Trophoblast cell (in vitro differentiated cells and primary cell): ENCODE data around the gene KLHL40.

Source experiments
- DNase-seq, 2 donors: peaks; one replicate each; pipeline ENCODE4 v3.0.0-alpha.2; 2016
- H2AFZ ChIP-seq: 2 replicates; pipeline ENCODE4 v1.6.1; 2013; ENCODE audit warnings: low read length, moderate library complexity, mild to moderate bottlenecking; ENCODE audit not compliant: insufficient read depth, poor library complexity
- H2AK5ac ChIP-seq: 2 replicates; pipeline ENCODE4 v1.6.1; 2013; ENCODE audit warnings: mild to moderate bottlenecking, low read length
- H2BK120ac ChIP-seq: 2 replicates; pipeline ENCODE4 v1.6.1; 2013; ENCODE audit warnings: low read length, mild to moderate bottlenecking, moderate library complexity; ENCODE audit not compliant: insufficient read depth, poor library complexity
- H2BK12ac ChIP-seq: 2 replicates; pipeline ENCODE4 v1.6.1; 2013; ENCODE audit warnings: mild to moderate bottlenecking, low read length, moderate library complexity
- H2BK5ac ChIP-seq: 2 replicates; pipeline ENCODE4 v1.6.1; 2013; ENCODE audit warnings: low read length, low read depth, moderate library complexity, mild to moderate bottlenecking; ENCODE audit not compliant: poor library complexity
- H3K14ac ChIP-seq: 2 replicates; pipeline ENCODE4 v1.6.1; 2013; ENCODE audit warnings: mild to moderate bottlenecking, low read length
- H3K18ac ChIP-seq: 2 replicates; pipeline ENCODE4 v1.6.1; 2013; ENCODE audit warnings: mild to moderate bottlenecking, low read length
- H3K23ac ChIP-seq: 2 replicates; pipeline ENCODE4 v1.6.1; 2013; ENCODE audit warnings: low read length
- H3K27ac ChIP-seq: 2 replicates; pipeline ENCODE4 v1.5.1; 2013; ENCODE audit warnings: low read depth, mild to moderate bottlenecking, inconsistent platforms, low read length, moderate library complexity
- H3K27me3 ChIP-seq: 2 replicates; pipeline ENCODE4 v1.6.1; 2013; ENCODE audit warnings: inconsistent platforms, mild to moderate bottlenecking, low read length, moderate library complexity; ENCODE audit not compliant: insufficient read depth
- H3K36me3 ChIP-seq, 2 experiments: 1 replicate in 1 of 2; 2 replicates in 1 of 2; pipeline ENCODE4 v1.6.1; 2013; ENCODE audit warnings: low read length in 2 of 2, mild to moderate bottlenecking in 2 of 2, moderate library complexity in 1 of 2; ENCODE audit not compliant: insufficient read depth in 2 of 2, control insufficient read depth in 1 of 2
- H3K4ac ChIP-seq: 2 replicates; pipeline ENCODE4 v1.6.1; 2013; ENCODE audit warnings: low read depth, mild to moderate bottlenecking, low read length, moderate library complexity
- H3K4me1 ChIP-seq, 2 experiments: 1 replicate in 1 of 2; 2 replicates in 1 of 2; pipeline ENCODE4 v1.6.1; 2013; ENCODE audit warnings: low read length in 2 of 2, mild to moderate bottlenecking in 2 of 2, moderate library complexity in 1 of 2; ENCODE audit not compliant: insufficient read depth in 2 of 2, control insufficient read depth in 1 of 2
- H3K4me2 ChIP-seq: 2 replicates; pipeline ENCODE4 v1.6.1; 2013; ENCODE audit warnings: inconsistent platforms, mild to moderate bottlenecking, low read length, moderate library complexity
- H3K4me3 ChIP-seq: 2 replicates; pipeline ENCODE4 v1.5.1; 2013; ENCODE audit warnings: mild to moderate bottlenecking, low read depth, low read length, inconsistent platforms
- H3K79me1 ChIP-seq: one replicate; pipeline ENCODE4 v1.6.1; 2013; ENCODE audit warnings: low read length
- H3K79me2 ChIP-seq: 2 replicates; pipeline ENCODE4 v1.6.1; 2013; ENCODE audit warnings: low read length, mild to moderate bottlenecking; ENCODE audit not compliant: control insufficient read depth, insufficient read depth, poor library complexity
- H3K9ac ChIP-seq: 2 replicates; pipeline ENCODE4 v1.6.1; 2013; ENCODE audit warnings: mild to moderate bottlenecking, low read length
- H3K9me3 ChIP-seq: 2 replicates; pipeline ENCODE4 v1.6.1; 2013; ENCODE audit warnings: low read depth, mild to moderate bottlenecking, control low read depth, inconsistent platforms, low read length; ENCODE audit not compliant: insufficient read depth
- H4K12ac ChIP-seq: 2 replicates; pipeline ENCODE4 v1.6.1; 2013; ENCODE audit warnings: low read depth, mild to moderate bottlenecking, low read length, moderate library complexity
- H4K8ac ChIP-seq: 2 replicates; pipeline ENCODE4 v1.6.1; 2013; ENCODE audit warnings: low read depth, mild to moderate bottlenecking, low read length, moderate library complexity
- H4K91ac ChIP-seq: one replicate; pipeline ENCODE4 v1.6.1; 2013; ENCODE audit warnings: low read depth, mild to moderate bottlenecking, low read length, moderate library complexity
- WGBS: extraction: QIAGEN DNeasy Blood & Tissue Kit; methylation state at CpG from one replicate; pipeline ENCODE4 v1.1.7; 2013; ENCODE audit warnings: missing lambda C conversion rate; ENCODE audit not compliant: insufficient read length, insufficient coverage; ENCODE audit errors: extremely low coverage; 5-methylcytosine and 5-hydroxymethylcytosine counted together

Gene KLHL40

GRCh38 chr3:42661593-42662022 lies 23.7 kb upstream of the KLHL40 start:
- Histone ChIP-seq H2BK5ac (no peak overlapping the region), H3K9me3 (no peaks in the 10 kb centered on the region), H2BK120ac (no peak overlapping the region), H3K4me3 (no peak overlapping the region), H2BK12ac (no peak overlapping the region), H3K23ac (no peak overlapping the region), H3K18ac (no peak overlapping the region), H3K79me1 (no peaks in the 10 kb centered on the region), H3K4me1 (no peaks in the 10 kb centered on the region), H3K4ac (no peak overlapping the region), H2AFZ (no peak overlapping the region), H3K27ac (no peak overlapping the region), H3K9ac (no peak overlapping the region), H4K12ac (no peak overlapping the region), H3K14ac (no peak overlapping the region), H4K8ac (no peak overlapping the region), H3K27me3 (no peaks in the 10 kb centered on the region), H3K79me2 (no peaks in the 10 kb centered on the region), H3K36me3 (peaks cover 10 to 23% of the 10 kb centered on the region in 2 experiments), H4K91ac (no peak overlapping the region), H2AK5ac (no peak overlapping the region), H3K4me2 (no peak overlapping the region)
- no CpG with 5 or more reads among the region's 5 CpGs for WGBS
- DNase-seq, result no peak

DNA sequence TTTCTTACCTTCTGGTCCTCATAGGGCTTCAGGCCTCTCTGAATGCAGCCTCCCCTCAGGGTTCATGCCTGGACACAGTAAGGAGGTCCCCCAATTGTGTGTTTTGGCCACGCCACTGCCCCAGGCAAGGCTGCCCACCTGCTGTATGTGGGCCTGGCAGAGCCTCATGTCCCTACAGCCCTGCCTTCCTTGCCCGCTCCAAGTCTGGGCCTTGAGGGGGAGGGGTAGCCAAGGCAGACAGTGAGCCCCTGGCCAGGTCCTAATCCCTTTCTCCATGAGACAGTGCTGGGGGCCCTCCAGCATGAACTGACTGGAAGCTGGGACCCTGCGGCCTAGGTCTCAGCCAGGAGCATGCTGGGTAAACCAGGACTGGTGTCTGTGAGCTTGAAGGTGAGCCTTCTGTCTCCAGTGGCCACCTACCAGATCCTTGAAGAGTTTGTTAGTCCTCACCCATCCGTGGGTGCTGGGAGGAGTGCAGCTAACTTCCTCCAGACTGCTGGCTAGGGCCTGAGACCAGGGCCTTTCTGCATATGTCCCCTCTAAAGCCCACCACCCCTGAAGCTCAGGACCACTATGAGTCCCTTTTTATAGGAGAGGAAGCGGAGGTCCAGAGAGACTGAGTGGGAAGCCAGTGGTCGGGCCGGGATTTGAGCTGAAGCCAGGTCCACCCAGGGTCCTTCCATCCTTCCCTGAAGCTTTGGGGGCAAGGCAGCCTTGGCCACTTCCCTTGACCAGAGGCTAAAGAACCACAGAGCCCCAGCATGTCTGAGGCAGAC lies 23.1 kb upstream of the KLHL40 start:
- Histone ChIP-seq H3K14ac (no peak overlapping the region), H3K4me1 (no peaks in the 10 kb centered on the region), H3K18ac (no peak overlapping the region), H2BK12ac (no peak overlapping the region), H3K27ac (no peak overlapping the region), H2AK5ac (no peak overlapping the region), H3K79me2 (no peaks in the 10 kb centered on the region), H2BK5ac (no peak overlapping the region), H3K36me3 (peaks cover 10 to 23% of the 10 kb centered on the region in 2 experiments), H3K9ac (no peak overlapping the region), H3K79me1 (no peaks in the 10 kb centered on the region), H3K27me3 (no peaks in the 10 kb centered on the region), H4K12ac (no peak overlapping the region), H3K23ac (no peak overlapping the region), H3K4me2 (no peak overlapping the region), H4K8ac (no peak overlapping the region), H2AFZ (no peak overlapping the region), H3K9me3 (no peaks in the 10 kb centered on the region), H3K4me3 (no peak overlapping the region), H2BK120ac (no peak overlapping the region), H3K4ac (no peak overlapping the region), H4K91ac (no peak overlapping the region)
- DNase-seq, result no peak
- no CpG with 5 or more reads among the region's 7 CpGs for WGBS

GRCh38 chr3:42662813-42663535 lies 22.4 kb upstream of the KLHL40 start:
- Histone ChIP-seq H3K79me1 (no peaks in the 10 kb centered on the region), H3K18ac (no peak overlapping the region), H4K8ac (no peak overlapping the region), H3K9me3 (no peaks in the 10 kb centered on the region), H3K4me3 (no peak overlapping the region), H3K27ac (no peak overlapping the region), H3K79me2 (no peaks in the 10 kb centered on the region), H2AK5ac (no peak overlapping the region), H4K91ac (no peak overlapping the region), H3K4me1 (no peaks in the 10 kb centered on the region), H3K4me2 (no peak overlapping the region), H2AFZ (no peak overlapping the region), H2BK12ac (no peak overlapping the region), H3K4ac (no peak overlapping the region), H2BK120ac (no peak overlapping the region), H3K36me3 (peaks cover 10 to 23% of the 10 kb centered on the region in 2 experiments), H3K9ac (no peak overlapping the region), H2BK5ac (no peak overlapping the region), H4K12ac (no peak overlapping the region), H3K23ac (no peak overlapping the region), H3K14ac (no peak overlapping the region), H3K27me3 (no peaks in the 10 kb centered on the region)
- no peak for DNase-seq
- WGBS, result no CpG with 5 or more reads among the region's 12 CpGs

DNA sequence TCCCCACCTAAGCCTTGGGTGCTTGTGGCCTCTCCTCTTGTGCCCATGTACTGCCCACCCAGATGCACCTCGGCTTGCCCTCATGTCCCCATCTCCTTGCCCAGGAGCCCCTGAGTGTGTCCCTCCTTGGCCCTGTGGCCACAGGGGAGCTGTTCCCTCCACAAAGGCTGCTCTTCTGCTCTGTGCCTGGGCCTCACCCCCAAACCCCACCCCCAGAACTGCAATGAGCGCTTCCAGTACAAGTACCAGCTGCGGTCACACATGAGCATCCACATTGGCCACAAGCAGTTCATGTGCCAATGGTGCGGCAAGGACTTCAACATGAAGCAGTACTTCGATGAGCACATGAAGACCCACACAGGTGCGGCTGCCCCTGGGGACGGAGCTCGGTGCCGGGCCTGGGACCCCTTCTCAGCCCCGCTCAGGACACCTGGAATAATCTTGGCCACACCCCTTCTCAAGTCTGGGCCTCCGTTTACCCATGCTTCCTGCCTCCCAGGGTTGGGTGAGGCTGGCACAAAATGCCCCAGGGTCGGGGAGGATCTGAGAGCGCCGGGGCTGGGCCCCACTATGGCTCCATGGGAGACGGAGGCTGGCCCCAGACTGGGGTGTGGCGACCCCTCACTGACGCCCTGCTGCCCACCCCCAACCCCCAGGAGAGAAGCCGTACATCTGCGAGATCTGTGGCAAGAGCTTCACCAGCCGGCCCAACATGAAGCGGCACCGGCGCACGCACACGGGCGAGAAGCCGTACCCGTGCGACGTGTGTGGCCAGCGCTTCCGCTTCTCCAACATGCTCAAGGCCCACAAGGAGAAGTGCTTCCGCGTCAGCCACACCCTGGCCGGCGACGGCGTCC lies 21.5 kb upstream of the KLHL40 start:
- no peak overlapping the region for H3K23ac ChIP-seq
- H2BK120ac ChIP-seq, result no peak overlapping the region
- WGBS, result no CpG with 5 or more reads among the region's 38 CpGs
- no peak overlapping the region for H3K4me2 ChIP-seq
- DNase-seq, result no peak
- H3K4me3 ChIP-seq, result no peak overlapping the region
- no peak overlapping the region for H2AFZ ChIP-seq
- H3K9ac ChIP-seq, result no peak overlapping the region
- no peaks in the 10 kb centered on the region for H3K27me3 ChIP-seq
- no peak overlapping the region for H2AK5ac ChIP-seq
- H3K79me2 ChIP-seq, result no peaks in the 10 kb centered on the region
- no peak overlapping the region for H2BK12ac ChIP-seq
- peaks cover 3 to 17% of the 10 kb centered on the region in 2 experiments for H3K36me3 ChIP-seq
- H3K9me3 ChIP-seq, result no peaks in the 10 kb centered on the region
- no peak overlapping the region for H2BK5ac ChIP-seq
- H3K4ac ChIP-seq, result no peak overlapping the region
- H4K12ac ChIP-seq, result no peak overlapping the region
- no peak overlapping the region for H4K91ac ChIP-seq
- no peak overlapping the region for H3K18ac ChIP-seq
- H3K14ac ChIP-seq, result no peak overlapping the region
- no peak overlapping the region for H3K27ac ChIP-seq
- H3K4me1 ChIP-seq, result no peaks in the 10 kb centered on the region
- H3K79me1 ChIP-seq, result no peaks in the 10 kb centered on the region
- no peak overlapping the region for H4K8ac ChIP-seq
